Gastroesophageal sphincter (tissue), 4 donors: ENCODE results near the gene SHANK1. TPM values are rescaled to one million over a fixed set of nuclear protein-coding genes. Genes with fewer than 3 reads are reported as not detected.
"Not testable (repeated sequence)": the region's sequence is repeated elsewhere in the genome, so short reads cannot be mapped to it uniquely, and the experiment has no call there.

Source experiments
- ATAC-seq: fragments of 150-250 bp; one replicate; pipeline ENCODE4 v1.9.1; 2016; ENCODE audit warnings: mild to moderate bottlenecking, moderate library complexity
- H3K27ac ChIP-seq, 4 donors: fragments of 200-600 bp; sonication (generic) in 3 of 4; 1 replicate in 3 of 4; 2 replicates in 1 of 4; pipeline ENCODE4 v1.5.1; 2016 to 2019
- H3K27me3 ChIP-seq: fragments of 200-600 bp; sonication (generic); one replicate; pipeline ENCODE4 v1.5.1; 2019
- H3K36me3 ChIP-seq, 2 donors: fragments of 200-600 bp; sonication (generic); one replicate each; pipeline ENCODE4 v1.5.1; 2019; ENCODE audit warnings: control low read depth in 1 of 2
- H3K4me1 ChIP-seq, 3 donors: fragments of 200-600 bp; sonication (generic); 1 replicate in 2 of 3; 2 replicates in 1 of 3; pipeline ENCODE4 v1.5.1; 2016 to 2019; ENCODE audit warnings: control low read depth in 2 of 3
- H3K4me3 ChIP-seq, 2 donors: fragments of 200-600 bp; sonication (generic); one replicate each; pipeline ENCODE4 v1.5.1; 2019; ENCODE audit warnings: mild to moderate bottlenecking in 1 of 2, moderate library complexity in 1 of 2
- H3K9me3 ChIP-seq, 3 donors: fragments of 200-600 bp; sonication (generic); one replicate each; pipeline ENCODE4 v1.5.1; 2017 to 2019; ENCODE audit warnings: control low read depth in 2 of 3
- CTCF ChIP-seq, 4 experiments: fragments of 200-600 bp in 2 of 4; fragments of 450-650 bp in 2 of 4; sonication (generic) in 1 of 4; IDR thresholded peaks; one replicate each; pipeline ENCODE4 v1.5.1; 2017 to 2019; ENCODE audit warnings: antibody characterized with exemption in 4 of 4, mild to moderate bottlenecking in 2 of 4, moderate library complexity in 2 of 4
- EP300 ChIP-seq: sonication (generic); formaldehyde crosslinking; IDR thresholded peaks from one replicate; pipeline ENCODE4 v1.6.1; 2017; ENCODE audit warnings: antibody characterized with exemption, mild to moderate bottlenecking
- POLR2A ChIP-seq, 2 donors: fragments of 450-650 bp; IDR thresholded peaks; one replicate each; pipeline ENCODE4 v1.6.1; 2017; ENCODE audit warnings: antibody characterized with exemption in 2 of 2, mild to moderate bottlenecking in 2 of 2, moderate library complexity in 1 of 2
- POLR2AphosphoS5 ChIP-seq: sonication (generic); formaldehyde crosslinking; IDR thresholded peaks from one replicate; pipeline ENCODE4 v1.6.1; 2017; ENCODE audit warnings: antibody characterized with exemption
- WGBS, 2 donors: methylation state at CpG; one replicate each; pipeline ENCODE4 v1.1.5; 2018; ENCODE audit warnings: low coverage in 1 of 2; 5-methylcytosine and 5-hydroxymethylcytosine counted together
- total RNA-seq, 4 donors: library from RNA; depleted of rRNA; stranded (reverse); fragments of >200 nt; gene quantifications; one replicate each; pipeline ENCODE4 v1.1.0, GENCODE V29; 2016

The SHANK1 gene
- total RNA-seq, 4 donors from 2014 or later, result 0.15 to 0.40 (median 0.31) TPM; not detected in 1

- H3K27me3 ChIP-seq, result peaks cover 59% of the 10 kb centered on the region
- ATAC-seq, result no peak
Measured at GRCh38 chr19:50628146-50628545, 91.5 kb downstream of the SHANK1 start.

GRCh38 chr19:50626795-50627194 lies 92.8 kb downstream of the SHANK1 start:
- no peak for TF ChIP-seq POLR2AphosphoS5
- no peak for TF ChIP-seq EP300
- TF ChIP-seq POLR2A (IDR thresholded peaks at IDR 0.05), result no peak
- TF ChIP-seq CTCF (IDR thresholded peaks at IDR 0.05), result no peak
- 54 to 75% methylated on average over 3 to 4 of the region's 4 CpGs for WGBS, 2 donors
- no peak for ATAC-seq

More at GRCh38 chr19:50628146-50628545, 91.5 kb downstream of the SHANK1 start:
- Histone ChIP-seq H3K27ac (no peak overlapping the region), H3K36me3 (no peaks in the 10 kb centered on the region), H3K9me3 (peaks cover 0 to 9% (median 0%) of the 10 kb centered on the region in 3 donors), H3K4me3 (no peak overlapping the region), H3K4me1 (no peaks in the 10 kb centered on the region)
- TF ChIP-seq POLR2A (IDR thresholded peaks at IDR 0.05), result no peak
- TF ChIP-seq CTCF (IDR thresholded peaks at IDR 0.05), result no peak
- no peak for TF ChIP-seq EP300
- no peak for TF ChIP-seq POLR2AphosphoS5
- WGBS, 2 donors, result 80 to 82% methylated on average over 2 to 5 of the region's 5 CpGs

GRCh38 chr19:50626011-50626410 lies 93.6 kb downstream of the SHANK1 start:
- Histone ChIP-seq H3K9me3 (no peaks in the 10 kb centered on the region), H3K4me1 (no peaks in the 10 kb centered on the region), H3K27me3 (peaks cover 43% of the 10 kb centered on the region), H3K36me3 (no peaks in the 10 kb centered on the region), H3K27ac (no peak overlapping the region), H3K4me3 (no peak overlapping the region)
- ATAC-seq, result no peak
- 33 to 59% methylated on average over 1 to 2 of the region's 4 CpGs for WGBS, 2 donors
- TF ChIP-seq CTCF (IDR thresholded peaks at IDR 0.05), result no peak
- no peak for TF ChIP-seq POLR2A (IDR thresholded peaks at IDR 0.05)
- TF ChIP-seq EP300, result no peak
- TF ChIP-seq POLR2AphosphoS5, result no peak

More at GRCh38 chr19:50626795-50627194, 92.8 kb downstream of the SHANK1 start:
- Histone ChIP-seq H3K4me3 (no peak overlapping the region), H3K36me3 (no peaks in the 10 kb centered on the region), H3K9me3 (no peaks in the 10 kb centered on the region), H3K27me3 (peaks cover 46% of the 10 kb centered on the region), H3K27ac (no peak overlapping the region), H3K4me1 (no peaks in the 10 kb centered on the region)

GRCh38 chr19:50624949-50625600 lies 94.5 kb downstream of the SHANK1 start:
- 96% methylated on average over 5 of the region's 44 CpGs; no CpG with 5 or more reads in 1 of the 2 donors for WGBS, 2 donors
- no peak for TF ChIP-seq POLR2AphosphoS5
- TF ChIP-seq POLR2A (IDR thresholded peaks at IDR 0.05), result no peak
- no peak for TF ChIP-seq CTCF (IDR thresholded peaks at IDR 0.05)
- no peak for TF ChIP-seq EP300
- Histone ChIP-seq H3K27ac (no peak overlapping the region), H3K4me3 (no peak overlapping the region), H3K4me1 (no peaks in the 10 kb centered on the region), H3K36me3 (no peaks in the 10 kb centered on the region), H3K9me3 (no peaks in the 10 kb centered on the region), H3K27me3 (peaks cover 41% of the 10 kb centered on the region)
- ATAC-seq, result no peak

GRCh38 chr19:50620394-50620906 lies 99.2 kb downstream of the SHANK1 start:
- H3K9me3 ChIP-seq, H3K4me3 ChIP-seq, H3K4me1 ChIP-seq, H3K36me3 ChIP-seq, H3K27ac ChIP-seq, ATAC-seq: not testable (repeated sequence)
- peaks cover 18% of the 10 kb centered on the region for H3K27me3 ChIP-seq
- WGBS, 2 donors, result no CpG with 5 or more reads among the region's 5 CpGs

GRCh38 chr19:50619184-50619583 lies 100.4 kb downstream of the SHANK1 start:
- H3K4me1 ChIP-seq, ATAC-seq, H3K36me3 ChIP-seq, H3K27ac ChIP-seq, H3K9me3 ChIP-seq, H3K4me3 ChIP-seq: not testable (repeated sequence)
- peaks cover 20% of the 10 kb centered on the region for H3K27me3 ChIP-seq
- 49 to 80% methylated on average over 1 to 2 of the region's 5 CpGs for WGBS, 2 donors

GRCh38 chr19:50618379-50618778 lies 101.2 kb downstream of the SHANK1 start:
- WGBS, 2 donors, result 84% methylated on average over 4 of the region's 5 CpGs; no CpG with 5 or more reads in 1 of the 2 donors
- H3K27ac ChIP-seq, result not testable (repeated sequence)

GRCh38 chr19:50612504-50613404 lies 106.8 kb downstream of the SHANK1 start:
- H3K4me1 ChIP-seq, ATAC-seq, H3K4me3 ChIP-seq, H3K36me3 ChIP-seq, H3K27ac ChIP-seq, H3K9me3 ChIP-seq: not testable (repeated sequence)
- 100% methylated on average over 2 of the region's 11 CpGs; no CpG with 5 or more reads in 1 of the 2 donors for WGBS, 2 donors
- H3K27me3 ChIP-seq, result peaks cover 58% of the 10 kb centered on the region

More at GRCh38 chr19:50618379-50618778, 101.2 kb downstream of the SHANK1 start:
- not testable (repeated sequence) for ATAC-seq, H3K36me3 ChIP-seq, H3K4me1 ChIP-seq, H3K9me3 ChIP-seq, H3K4me3 ChIP-seq
- peaks cover 26% of the 10 kb centered on the region for H3K27me3 ChIP-seq
